SK-N-SH (cell line): ENCODE measurements around the gene CMBL.

Source experiments
- CTCF ChIP-seq: fragments of 200-600 bp; sonication (generic); IDR thresholded peaks from 2 replicates; pipeline ENCODE4 v1.6.1; 2017; ENCODE audit warnings: antibody characterized with exemption, mild to moderate bottlenecking, moderate library complexity
- EP300 ChIP-seq, 2 experiments: IDR thresholded peaks; 2 replicates each; pipeline versions ENCODE4 v1.4.0 to v1.6.1; 2012; ENCODE audit warnings: borderline replicate concordance in 1 of 2, low read depth in 1 of 2, low read length in 1 of 2
- NRF1 ChIP-seq: IDR thresholded peaks from 2 replicates; pipeline ENCODE4 v1.6.1; 2012; ENCODE audit warnings: low read depth, mild to moderate bottlenecking, low read length
- PBX3 ChIP-seq: IDR thresholded peaks from 2 replicates; pipeline ENCODE4; 2012
- POLR2AphosphoS5 ChIP-seq: IDR thresholded peaks from 2 replicates; pipeline ENCODE4 v1.6.1; 2012; ENCODE audit warnings: low read depth, low read length
- RCOR1 ChIP-seq: fragments of 150-350 bp; IDR thresholded peaks from 2 replicates; pipeline ENCODE4 v1.6.1; 2017; ENCODE audit warnings: antibody characterized with exemption, low read length

GRCh38 chr5:10300246-10300645 lies 7.5 kb downstream of the CMBL start:
- TF ChIP-seq CTCF: no peak
- TF ChIP-seq EP300 (IDR thresholded peaks at IDR 0.05; ENCODE audit: borderline replicate concordance in 1 of 2, low read depth in 1 of 2, low read length in 1 of 2): no peak
- TF ChIP-seq NRF1: no peak
- TF ChIP-seq POLR2AphosphoS5: no peak
- no peak for TF ChIP-seq RCOR1
- no peak for TF ChIP-seq PBX3
